ENCODE data around the gene PHACTR3.

DNA sequence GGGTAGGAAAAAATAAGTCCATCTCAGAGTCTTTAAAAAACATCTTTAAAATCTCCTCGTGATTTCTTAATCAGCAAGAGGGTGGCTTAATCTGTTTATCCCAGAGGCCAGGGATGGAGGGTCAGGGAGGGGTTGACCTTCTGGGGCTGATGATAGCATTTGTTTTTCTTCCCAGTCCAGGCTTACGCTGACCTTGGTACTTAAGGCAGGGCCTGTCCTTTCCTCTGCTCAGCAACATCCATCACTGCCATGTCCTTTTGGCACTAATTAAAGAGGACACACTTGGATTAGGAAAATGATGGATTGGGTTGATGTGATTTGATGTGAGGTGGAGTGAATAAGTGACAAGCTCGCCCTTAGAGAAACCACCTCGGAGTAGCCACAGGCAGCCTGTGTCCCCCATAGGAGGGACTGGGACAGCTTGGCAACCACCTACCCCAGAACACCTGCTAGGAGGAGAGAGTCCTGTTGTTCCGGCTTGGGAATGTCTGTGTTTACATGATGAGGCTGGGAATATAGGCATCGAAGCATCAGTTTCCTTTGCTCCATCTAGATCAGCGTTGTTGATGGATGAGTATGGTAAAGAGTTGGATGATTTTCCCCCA is 44.2 kb downstream of the PHACTR3 start:
- TF ChIP-seq, protein P1, sequence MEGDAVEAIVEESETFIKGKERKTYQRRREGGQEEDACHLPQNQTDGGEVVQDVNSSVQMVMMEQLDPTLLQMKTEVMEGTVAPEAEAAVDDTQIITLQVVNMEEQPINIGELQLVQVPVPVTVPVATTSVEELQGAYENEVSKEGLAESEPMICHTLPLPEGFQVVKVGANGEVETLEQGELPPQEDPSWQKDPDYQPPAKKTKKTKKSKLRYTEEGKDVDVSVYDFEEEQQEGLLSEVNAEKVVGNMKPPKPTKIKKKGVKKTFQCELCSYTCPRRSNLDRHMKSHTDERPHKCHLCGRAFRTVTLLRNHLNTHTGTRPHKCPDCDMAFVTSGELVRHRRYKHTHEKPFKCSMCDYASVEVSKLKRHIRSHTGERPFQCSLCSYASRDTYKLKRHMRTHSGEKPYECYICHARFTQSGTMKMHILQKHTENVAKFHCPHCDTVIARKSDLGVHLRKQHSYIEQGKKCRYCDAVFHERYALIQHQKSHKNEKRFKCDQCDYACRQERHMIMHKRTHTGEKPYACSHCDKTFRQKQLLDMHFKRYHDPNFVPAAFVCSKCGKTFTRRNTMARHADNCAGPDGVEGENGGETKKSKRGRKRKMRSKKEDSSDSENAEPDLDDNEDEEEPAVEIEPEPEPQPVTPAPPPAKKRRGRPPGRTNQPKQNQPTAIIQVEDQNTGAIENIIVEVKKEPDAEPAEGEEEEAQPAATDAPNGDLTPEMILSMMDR (IDR thresholded peaks at IDR 0.05) = no peak
- TF ChIP-seq EP300 (IDR thresholded peaks at IDR 0.05) = no peak
